RWPE1 (cell line): ENCODE results near the gene KRTAP1-1.
"Not testable (repeated sequence)": the region's sequence is repeated elsewhere in the genome, so short reads cannot be mapped to it uniquely, and the experiment has no call there.

Source experiments
- CTCF ChIA-PET: fragments of 350-600 bp; sonication (Branson Sonifier 250); formaldehyde crosslinking; extraction: SDS; loops from one replicate; lab custom pipeline; 2021; lab: Yijun Ruan, JAX
- POLR2A ChIA-PET: fragments of 400-600 bp; formaldehyde crosslinking; extraction: SDS; loops from one replicate; lab custom pipeline; 2020; ENCODE audit warnings: antibody characterized with exemption; ENCODE audit not compliant: low non-redundant PET; lab: Yijun Ruan, JAX
- DNase-seq: peaks from one replicate; pipeline ENCODE4 v3.0.0; 2012; ENCODE audit warnings: low spot score
- H3K27ac ChIP-seq: fragments of 450-650 bp; 2 replicates; pipeline ENCODE4 v1.5.1; 2017
- CTCF ChIP-seq: fragments of 450-650 bp; conservative IDR thresholded peaks from 2 replicates; pipeline ENCODE4 v1.5.1; 2017; ENCODE audit warnings: low read depth, mild to moderate bottlenecking

KRTAP1-1 gene

DNA sequence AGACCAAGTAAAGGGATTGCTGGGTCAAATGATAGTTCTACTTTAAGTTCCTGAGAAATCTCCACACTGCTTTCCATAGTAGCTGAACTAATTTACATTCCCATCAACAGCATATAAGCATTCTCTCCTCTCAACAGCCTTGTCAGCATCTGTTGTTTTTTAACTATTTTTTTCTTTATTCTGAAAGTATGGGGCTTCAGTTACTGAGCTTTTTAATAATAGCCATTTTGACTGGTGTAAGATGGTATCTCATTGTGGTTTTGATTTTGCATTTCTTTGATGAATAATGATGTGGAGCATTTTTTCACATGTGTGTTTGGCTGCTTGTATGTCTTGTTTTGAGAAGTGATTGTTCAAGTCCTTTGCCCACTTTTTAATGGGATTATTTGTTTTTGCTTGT is 11.3 kb upstream of the KRTAP1-1 start:
- CTCF ChIA-PET: interaction anchor here (0.7 kb wide), 1 partner anchor 33 kb away, joined by 3 read pairs; no protein-coding TSS in a partner anchor
- POLR2A ChIA-PET: no interaction called here
- no peak for TF ChIP-seq CTCF
- no peak for DNase-seq
- no peak overlapping the region for H3K27ac ChIP-seq

DNA sequence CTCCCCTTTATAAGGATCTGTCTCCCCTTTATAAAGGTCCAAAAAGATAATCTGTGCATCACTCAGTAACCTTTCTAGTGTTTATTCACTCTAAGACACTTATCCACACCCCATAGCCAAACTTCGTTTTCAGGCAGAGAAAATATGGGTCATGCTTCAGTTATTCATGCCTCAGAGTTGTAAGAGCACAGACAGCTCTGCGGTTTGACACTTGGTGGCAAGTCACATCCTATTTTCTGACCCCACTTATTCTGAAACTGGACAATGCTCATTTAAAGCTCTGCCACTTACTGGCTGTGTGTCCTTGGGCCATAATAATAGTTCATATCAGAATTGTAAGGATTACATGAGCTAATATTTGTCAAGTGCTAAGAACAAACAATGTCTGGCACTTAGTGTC is 7.9 kb upstream of the KRTAP1-1 start:
- CTCF ChIA-PET: no interaction called here
- POLR2A ChIA-PET: no interaction called here
- DNase-seq: no peak
- TF ChIP-seq CTCF: no peak
- no peak overlapping the region for H3K27ac ChIP-seq

DNA sequence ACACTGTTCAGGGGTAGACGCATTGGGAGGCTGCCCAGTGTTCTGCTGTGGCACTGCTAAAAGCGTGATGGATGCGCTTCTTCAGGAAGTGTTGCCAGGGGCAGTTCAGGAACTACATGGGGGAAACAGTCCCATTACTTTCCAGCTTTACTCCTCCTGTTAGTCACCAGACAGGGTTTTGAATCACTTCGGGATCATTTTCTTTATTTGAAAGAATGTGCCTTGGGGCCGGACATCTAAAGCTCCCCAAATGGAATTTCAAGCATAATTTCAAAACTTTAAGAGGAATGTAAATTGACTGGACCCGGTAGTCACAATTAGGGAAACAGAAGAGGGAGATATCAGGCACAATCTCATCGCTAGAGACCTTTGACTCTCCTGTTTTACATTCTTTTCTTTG is 7.2 kb upstream of the KRTAP1-1 start:
- no peak for TF ChIP-seq CTCF
- CTCF ChIA-PET: no interaction called here
- POLR2A ChIA-PET: no interaction called here
- DNase-seq: peak; percentile 32
- H3K27ac ChIP-seq: no peak overlapping the region

GRCh38 chr17:41046735-41047465 is 5.7 kb upstream of the KRTAP1-1 start, which contains the start of gene KRTAP2-1:
TSS of gene KRTAP2-1 (minus strand) at chr17:41047316. CDS start at chr17:41047267, 49 bp downstream.
- POLR2A ChIA-PET, H3K27ac ChIP-seq: not testable (repeated sequence)

GRCh38 chr17:41042953-41043352 is 1.7 kb upstream of the KRTAP1-1 start:
- ChIA-PET CTCF (no interaction called here), POLR2A (no interaction called here)
- TF ChIP-seq CTCF: no peak
- no peak for DNase-seq
- no peak overlapping the region for H3K27ac ChIP-seq

More at GRCh38 chr17:41046735-41047465, 5.7 kb upstream of the KRTAP1-1 start, which contains the start of gene KRTAP2-1:
- CTCF ChIA-PET: interaction anchor here (0.5 to 0.6 kb wide), 2 partner anchors 75 to 330 kb away, joined by 4 read pairs; no protein-coding TSS in a partner anchor
- not testable (repeated sequence) for DNase-seq

DNA sequence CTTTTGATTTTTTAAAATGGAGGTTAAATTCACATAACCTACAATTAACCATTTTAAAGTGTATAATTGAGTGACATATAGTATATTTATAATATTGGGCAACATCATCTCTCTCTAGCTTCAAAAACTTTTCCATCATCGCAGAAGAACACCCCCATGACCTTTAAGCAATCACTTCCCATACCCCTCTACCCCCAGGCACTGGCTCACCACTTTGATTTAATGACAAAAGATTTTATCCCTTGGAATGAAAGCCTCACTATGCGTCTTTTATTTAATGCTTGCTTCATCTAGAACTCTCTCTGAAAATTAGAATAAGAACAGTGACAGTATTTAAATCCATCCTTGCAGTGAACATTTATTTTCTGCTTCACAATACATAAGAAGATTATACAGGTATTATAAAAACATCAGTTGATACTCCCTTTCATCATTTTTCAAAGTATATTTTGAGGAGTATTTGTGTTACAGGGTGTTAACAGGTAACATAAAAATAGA is 3.3 kb downstream of the KRTAP1-1 start:
- ChIA-PET CTCF (interaction anchor here (0.6 kb wide), 1 partner anchor 82 kb away, joined by 3 read pairs; no protein-coding TSS in a partner anchor), POLR2A (no interaction called here)
- no peak for TF ChIP-seq CTCF
- no peak for DNase-seq
- H3K27ac ChIP-seq: no peak overlapping the region

GRCh38 chr17:41034346-41034935 is 6.8 kb downstream of the KRTAP1-1 start, which contains the start of gene KRTAP1-3:
TSS of gene KRTAP1-3 (minus strand) at chr17:41034874. CDS start at chr17:41034821, 53 bp downstream.
- POLR2A ChIA-PET, H3K27ac ChIP-seq, CTCF ChIA-PET, DNase-seq: not testable (repeated sequence)
